T-helper 2 cell treated with Interferon-gamma antibody and Interleukin-4, amounts not matched to agents 5 μg/mL and 100 μg/mL, for 36 hours (primary cell): ENCODE data around the gene STARD10.

Experiments
- DNase-seq: peaks from one replicate; pipeline ENCODE4 v3.0.0; 2021; ENCODE audit warnings: low spot score
- H3K27ac Mint-ChIP-seq: one replicate; pipeline ENCODE4 v1.8.0; 2021; ENCODE audit warnings: mild to moderate bottlenecking, mixed read lengths
- H3K27me3 Mint-ChIP-seq: one replicate; pipeline ENCODE4 v1.8.0; 2021; ENCODE audit warnings: low read depth, mixed read lengths
- H3K36me3 Mint-ChIP-seq: one replicate; pipeline ENCODE4 v1.8.0; 2021; ENCODE audit warnings: low read depth, mixed read lengths
- H3K4me1 Mint-ChIP-seq: one replicate; pipeline ENCODE4 v1.8.0; 2021; ENCODE audit warnings: low read depth, mixed read lengths
- H3K4me3 Mint-ChIP-seq: one replicate; pipeline ENCODE4 v1.8.0; 2022; ENCODE audit warnings: mild to moderate bottlenecking, moderate library complexity, mixed read lengths
- H3K9me3 Mint-ChIP-seq: one replicate; pipeline ENCODE4 v1.8.0; 2021; ENCODE audit warnings: mixed read lengths

Gene STARD10

DNA sequence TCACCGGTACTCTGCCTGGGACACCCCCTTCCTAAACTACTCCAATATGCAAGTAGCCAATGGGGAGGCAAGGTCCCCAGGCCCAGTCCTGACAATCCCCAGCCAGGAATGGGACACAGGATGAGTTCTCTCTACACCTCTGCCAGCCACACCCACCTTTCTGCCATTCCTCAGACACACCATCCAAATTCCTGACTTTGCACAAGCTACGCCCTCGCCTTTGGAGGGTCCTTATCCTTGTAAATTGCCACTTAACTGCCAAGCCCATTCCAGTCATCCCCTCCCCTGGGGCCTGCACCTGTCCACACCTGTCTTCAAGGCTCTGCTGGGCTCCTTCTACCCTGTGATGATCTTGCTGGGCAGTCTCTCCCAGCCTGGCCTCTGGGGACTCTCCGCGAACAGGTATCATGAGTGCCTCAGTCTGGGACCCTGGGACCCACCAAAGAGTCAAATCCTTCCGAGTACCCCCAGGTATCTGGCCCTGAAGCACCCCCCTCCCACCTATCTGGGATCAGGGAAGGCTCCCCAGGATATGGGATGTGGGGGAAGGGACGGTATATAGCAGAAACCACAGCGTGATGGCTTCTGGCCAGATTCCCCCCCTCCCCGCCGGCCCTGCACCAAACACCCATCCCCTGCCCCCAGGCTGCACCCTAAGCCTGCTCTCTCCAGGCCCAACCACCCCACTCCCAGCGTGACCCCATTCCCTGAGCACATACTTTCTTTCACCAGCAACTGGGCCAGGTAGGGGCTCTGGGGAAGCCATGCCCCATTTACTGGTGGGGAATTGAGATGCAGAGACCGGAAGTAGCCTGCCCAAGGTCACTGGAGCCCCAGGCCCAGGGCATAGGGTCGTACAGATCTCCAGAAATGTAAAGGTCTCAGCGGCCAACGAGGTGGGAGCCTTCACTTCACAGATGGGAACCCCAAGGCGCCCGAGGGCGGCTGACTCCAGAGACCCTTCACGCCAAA is 42.4 kb downstream of the STARD10 start:
- Mint-ChIP-seq H3K27me3 (no peaks in the 10 kb centered on the region), H3K4me1 (peaks cover 33% of the 10 kb centered on the region), H3K36me3 (no peaks in the 10 kb centered on the region), H3K27ac (peak overlapping the region; percentile 74), H3K4me3 (peak overlapping the region; percentile 90), H3K9me3 (no peaks in the 10 kb centered on the region)
- DNase-seq, result no peak

DNA sequence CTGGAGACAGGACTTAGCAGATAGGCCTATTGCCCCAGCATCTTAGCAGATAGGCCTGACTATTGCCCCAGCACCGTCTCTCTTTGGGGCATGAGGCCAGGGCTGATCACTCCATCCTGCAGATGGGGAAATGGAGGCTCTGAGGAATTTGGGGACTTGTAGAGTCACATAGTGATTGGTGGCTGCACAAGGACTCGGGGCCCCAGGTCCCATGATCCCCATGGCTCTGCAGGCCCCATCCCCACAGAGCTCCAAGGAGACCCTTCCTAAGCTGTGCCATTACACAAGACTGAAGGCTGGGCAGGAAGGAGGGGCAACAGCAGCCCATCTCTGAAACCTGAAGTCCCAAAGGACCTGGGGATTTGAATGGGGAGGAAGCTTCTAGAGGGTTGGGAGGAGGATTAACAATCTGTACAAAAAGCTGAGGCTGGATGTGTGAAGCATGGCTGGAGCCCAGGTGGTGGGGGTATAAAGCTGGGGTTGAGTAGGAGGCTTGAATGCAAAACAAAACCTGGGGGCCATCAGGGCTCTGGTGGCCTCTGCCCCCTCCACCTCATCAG is 43.2 kb downstream of the STARD10 start:
- H3K27ac Mint-ChIP-seq, result peak overlapping the region; percentile 69
- H3K27me3 Mint-ChIP-seq, result no peaks in the 10 kb centered on the region
- H3K9me3 Mint-ChIP-seq, result no peaks in the 10 kb centered on the region
- H3K4me1 Mint-ChIP-seq, result peaks cover 33% of the 10 kb centered on the region
- DNase-seq, result no peak
- H3K36me3 Mint-ChIP-seq, result no peaks in the 10 kb centered on the region
- peak overlapping the region; percentile 90 for H3K4me3 Mint-ChIP-seq

- H3K4me1 Mint-ChIP-seq, result peaks cover 33% of the 10 kb centered on the region
- H3K9me3 Mint-ChIP-seq, result no peaks in the 10 kb centered on the region
- no peaks in the 10 kb centered on the region for H3K36me3 Mint-ChIP-seq
- DNase-seq, result no peak
- H3K27me3 Mint-ChIP-seq, result no peaks in the 10 kb centered on the region
- no peak overlapping the region for H3K27ac Mint-ChIP-seq
- no peak overlapping the region for H3K4me3 Mint-ChIP-seq
Measured at GRCh38 chr11:72750086-72750485, 43.8 kb downstream of the STARD10 start.

DNA sequence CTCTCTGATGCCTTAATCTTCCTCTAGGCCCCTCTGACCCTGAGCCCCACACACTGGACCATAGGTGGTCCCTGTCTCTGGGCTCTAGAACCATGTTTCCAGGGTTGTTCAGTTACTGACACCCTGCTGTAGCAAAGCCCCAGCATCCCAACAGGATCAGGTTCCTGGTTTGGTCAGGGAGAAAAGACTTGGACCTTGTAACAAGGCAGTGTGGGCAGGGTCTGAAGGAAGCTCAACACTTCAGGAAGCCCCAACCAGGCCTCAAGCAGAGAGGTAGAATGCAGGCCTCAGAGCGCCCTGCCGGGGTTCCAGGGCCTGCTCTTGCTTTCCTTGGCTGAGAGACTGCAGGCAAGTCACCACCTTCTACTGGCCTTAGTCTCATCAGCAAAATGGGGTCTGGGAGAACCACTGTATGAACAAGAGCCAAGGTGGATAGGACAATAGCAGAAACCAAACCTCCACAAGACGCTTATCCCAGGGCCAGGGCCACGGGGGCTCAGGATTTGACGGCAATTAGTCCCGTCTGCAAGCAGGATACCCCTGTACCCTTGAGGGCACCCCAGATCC is 46.5 kb downstream of the STARD10 start:
- H3K27ac Mint-ChIP-seq, result no peak overlapping the region
- H3K9me3 Mint-ChIP-seq, result no peaks in the 10 kb centered on the region
- no peak overlapping the region for H3K4me3 Mint-ChIP-seq
- H3K4me1 Mint-ChIP-seq, result peaks cover 28% of the 10 kb centered on the region
- H3K36me3 Mint-ChIP-seq, result no peaks in the 10 kb centered on the region
- no peaks in the 10 kb centered on the region for H3K27me3 Mint-ChIP-seq
- no peak for DNase-seq

GRCh38 chr11:72746821-72747220 is 47.0 kb downstream of the STARD10 start:
- no peaks in the 10 kb centered on the region for H3K9me3 Mint-ChIP-seq
- peaks cover 33% of the 10 kb centered on the region for H3K4me1 Mint-ChIP-seq
- H3K4me3 Mint-ChIP-seq, result no peak overlapping the region
- no peaks in the 10 kb centered on the region for H3K36me3 Mint-ChIP-seq
- H3K27ac Mint-ChIP-seq, result no peak overlapping the region
- no peaks in the 10 kb centered on the region for H3K27me3 Mint-ChIP-seq
- no peak for DNase-seq

DNA sequence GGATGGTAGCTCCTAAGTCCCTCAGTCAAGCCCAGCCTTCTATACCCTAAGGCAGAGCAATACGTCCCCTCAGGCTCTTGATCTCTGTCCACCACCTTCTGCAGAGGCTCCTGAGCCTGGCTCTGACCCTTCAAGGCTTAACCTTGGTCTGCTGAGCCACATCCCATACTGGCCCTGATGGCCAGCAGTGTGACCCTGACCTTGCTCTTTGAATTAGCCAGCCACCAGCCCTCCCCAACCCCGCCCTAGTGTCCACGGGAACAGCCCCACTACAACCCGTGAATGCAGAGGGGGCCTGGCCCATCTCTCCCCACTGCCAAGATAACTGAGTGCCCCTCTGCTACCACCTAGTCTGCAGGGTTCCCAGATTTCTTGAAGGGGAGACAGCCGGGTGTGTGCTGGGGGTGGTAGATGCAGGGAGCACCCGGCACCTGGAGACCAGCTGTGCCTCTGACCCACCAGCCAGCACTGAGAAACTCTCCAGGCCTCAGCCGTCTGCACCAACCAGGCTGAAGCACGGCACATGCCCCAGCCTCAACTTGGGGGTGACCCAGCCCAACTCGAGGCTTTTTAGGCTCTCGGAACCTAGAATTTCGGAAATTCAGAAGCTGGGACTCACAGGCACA is 47.8 kb downstream of the STARD10 start:
- Mint-ChIP-seq H3K36me3 (no peaks in the 10 kb centered on the region), H3K27me3 (no peaks in the 10 kb centered on the region), H3K9me3 (no peaks in the 10 kb centered on the region), H3K27ac (no peak overlapping the region), H3K4me1 (peaks cover 36% of the 10 kb centered on the region), H3K4me3 (no peak overlapping the region)
- DNase-seq, result no peak

GRCh38 chr11:72745511-72745910 is 48.3 kb downstream of the STARD10 start:
- Mint-ChIP-seq H3K36me3 (no peaks in the 10 kb centered on the region), H3K27me3 (no peaks in the 10 kb centered on the region), H3K27ac (no peak overlapping the region), H3K4me3 (no peak overlapping the region), H3K9me3 (no peaks in the 10 kb centered on the region), H3K4me1 (peaks cover 36% of the 10 kb centered on the region)
- DNase-seq, result no peak

- Mint-ChIP-seq H3K4me3 (no peak overlapping the region), H3K4me1 (peaks cover 39% of the 10 kb centered on the region), H3K9me3 (no peaks in the 10 kb centered on the region), H3K36me3 (no peaks in the 10 kb centered on the region), H3K27ac (no peak overlapping the region), H3K27me3 (no peaks in the 10 kb centered on the region)
- no peak for DNase-seq
Measured at GRCh38 chr11:72744474-72744873, 49.4 kb downstream of the STARD10 start.

DNA sequence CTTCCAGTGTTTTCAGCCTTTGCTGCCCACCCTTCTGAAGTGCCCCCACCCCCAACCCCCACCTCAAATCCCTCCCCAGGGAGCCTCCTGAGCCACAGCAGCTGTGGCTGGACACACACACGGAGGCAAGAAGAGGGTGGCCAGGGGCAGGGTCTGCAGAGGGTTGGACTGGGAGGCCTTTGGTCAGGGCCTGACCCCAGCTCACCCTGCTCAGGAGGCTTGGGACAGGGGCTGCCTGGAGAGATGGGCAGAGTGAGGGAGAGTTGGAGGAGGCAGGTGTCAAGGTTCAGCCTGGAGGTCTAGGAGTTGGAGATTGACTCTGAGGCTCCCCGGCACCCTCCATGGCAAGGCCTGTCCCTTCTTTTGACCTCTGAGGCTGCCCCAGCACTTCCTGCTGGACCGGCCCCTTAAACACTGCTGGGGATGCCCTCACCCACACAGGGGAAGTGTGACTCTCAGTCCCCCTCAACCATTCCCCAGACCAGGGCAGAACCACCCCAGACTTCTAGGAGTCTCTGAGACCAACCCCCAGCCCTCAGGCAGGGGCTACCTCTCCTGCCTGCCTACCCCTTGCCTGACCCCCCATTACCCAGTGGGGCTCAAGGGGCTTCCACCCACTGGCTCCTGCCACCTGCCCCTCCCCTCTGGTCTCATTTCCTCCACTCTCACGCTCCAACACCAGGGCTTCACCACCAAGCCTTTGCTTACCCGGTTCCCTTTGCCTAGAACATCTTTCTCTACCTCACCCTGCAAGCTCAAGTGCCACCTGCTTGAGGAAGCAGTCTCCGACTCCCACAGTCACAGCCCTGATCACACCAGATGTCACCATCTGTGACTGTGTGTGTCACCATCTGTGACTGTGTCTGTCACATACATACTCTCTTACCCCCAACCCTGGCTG is 50.3 kb downstream of the STARD10 start:
- peak overlapping the region; percentile 10 for H3K27ac Mint-ChIP-seq
- no peak for DNase-seq
- H3K4me3 Mint-ChIP-seq, result no peak overlapping the region
- peaks cover 38% of the 10 kb centered on the region for H3K4me1 Mint-ChIP-seq
- no peaks in the 10 kb centered on the region for H3K27me3 Mint-ChIP-seq
- no peaks in the 10 kb centered on the region for H3K9me3 Mint-ChIP-seq
- no peaks in the 10 kb centered on the region for H3K36me3 Mint-ChIP-seq

DNA sequence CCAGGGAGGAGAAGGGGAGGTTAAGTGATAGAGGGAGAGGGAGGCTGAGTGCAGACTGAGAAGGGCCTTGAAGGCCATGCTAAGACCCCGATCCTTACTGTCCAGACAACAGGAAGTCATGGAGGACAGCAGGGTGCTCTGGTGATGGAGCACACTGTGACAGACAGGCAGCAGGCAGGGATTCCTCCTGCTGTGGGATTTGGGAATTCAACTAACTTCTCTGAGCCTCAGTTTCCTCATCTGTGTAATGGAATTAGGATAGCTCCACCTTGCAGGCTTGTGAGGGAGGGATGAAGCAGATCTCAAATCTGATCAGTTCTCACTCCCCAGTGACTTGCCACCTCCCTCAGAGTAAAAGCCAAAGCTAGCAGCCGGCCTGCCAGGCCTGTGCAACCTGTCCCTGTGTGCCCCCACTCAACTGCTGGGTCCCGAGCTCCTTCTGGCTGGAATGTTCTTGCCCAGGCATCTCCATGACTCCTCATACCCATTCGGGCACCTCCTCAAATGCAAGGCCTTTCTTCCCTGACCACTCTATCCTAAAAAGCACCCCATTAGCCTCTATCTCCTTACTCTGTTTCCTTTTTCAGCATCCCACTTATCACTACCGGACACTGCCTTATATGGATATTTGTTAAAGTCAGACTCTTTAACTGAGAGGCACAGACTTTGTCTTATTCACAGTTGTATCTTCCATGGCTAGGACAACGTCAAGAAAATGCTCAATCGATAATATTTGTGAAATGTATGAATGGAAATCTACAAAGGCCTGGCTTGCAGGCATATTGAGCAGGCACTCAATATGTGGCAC is 51.1 kb downstream of the STARD10 start:
- no peak overlapping the region for H3K4me3 Mint-ChIP-seq
- H3K36me3 Mint-ChIP-seq, result no peaks in the 10 kb centered on the region
- H3K27me3 Mint-ChIP-seq, result no peaks in the 10 kb centered on the region
- no peaks in the 10 kb centered on the region for H3K9me3 Mint-ChIP-seq
- peaks cover 39% of the 10 kb centered on the region for H3K4me1 Mint-ChIP-seq
- no peak for DNase-seq
- H3K27ac Mint-ChIP-seq, result peak overlapping the region; percentile 79

DNA sequence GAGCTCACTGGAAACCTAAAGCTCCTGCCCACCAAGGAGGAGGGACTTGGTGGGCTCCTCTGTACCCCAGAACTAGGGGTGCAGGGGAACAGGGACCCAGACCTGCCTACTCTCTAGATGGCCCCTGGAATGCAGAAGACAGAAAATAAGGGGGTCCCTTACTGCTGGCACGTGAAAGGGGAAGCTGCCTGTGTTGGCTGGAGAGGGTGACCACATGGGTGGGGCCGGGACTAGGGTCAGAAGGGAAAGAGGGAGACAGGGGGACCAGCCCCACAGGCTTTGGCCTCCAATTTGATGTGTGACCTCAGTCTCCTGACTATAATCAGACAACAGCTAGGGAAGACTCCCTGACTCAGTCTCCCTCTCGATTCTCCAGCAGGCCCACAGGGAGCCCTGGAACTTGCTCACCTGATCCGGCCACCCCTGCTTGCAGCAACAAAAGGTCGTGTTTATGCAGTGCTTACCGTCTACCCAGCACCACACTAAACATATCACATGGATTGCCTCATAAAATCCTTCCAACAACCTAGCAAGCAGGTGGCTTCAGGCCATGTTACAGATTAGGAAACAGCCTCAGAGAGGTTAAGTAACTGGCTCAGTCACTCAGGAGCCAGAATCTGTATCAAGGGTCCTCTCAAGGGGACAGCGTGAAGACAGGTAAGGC is 51.9 kb downstream of the STARD10 start:
- Mint-ChIP-seq H3K4me1 (peaks cover 43% of the 10 kb centered on the region), H3K27me3 (no peaks in the 10 kb centered on the region), H3K4me3 (no peak overlapping the region), H3K36me3 (peaks cover 3% of the 10 kb centered on the region), H3K9me3 (no peaks in the 10 kb centered on the region), H3K27ac (peak overlapping the region; percentile 79)
- no peak for DNase-seq

GRCh38 chr11:72741429-72741833 is 52.4 kb downstream of the STARD10 start:
- peaks cover 3% of the 10 kb centered on the region for H3K36me3 Mint-ChIP-seq
- H3K27ac Mint-ChIP-seq, result peak overlapping the region; percentile 79
- peaks cover 49% of the 10 kb centered on the region for H3K4me1 Mint-ChIP-seq
- H3K27me3 Mint-ChIP-seq, result no peaks in the 10 kb centered on the region
- no peaks in the 10 kb centered on the region for H3K9me3 Mint-ChIP-seq
- no peak for DNase-seq
- H3K4me3 Mint-ChIP-seq, result no peak overlapping the region
